Liver (tissue), 9 donors: ENCODE data around the gene BNC2. TPM values are rescaled to one million over a fixed set of nuclear protein-coding genes. Genes with fewer than 3 reads are reported as not detected.
A peak's percentile ranks its signal among the peaks of the same experiment; 100 is the strongest.

ENCODE experiments used
- DNase-seq: peaks from one replicate; pipeline ENCODE4 v3.0.0-alpha.2; 2017; ENCODE audit warnings: low spot score
- H3K27ac ChIP-seq, 2 donors: one replicate each; pipeline ENCODE4 v1.7.0; 2013; ENCODE audit warnings: inconsistent platforms in 2 of 2, low read length in 2 of 2, control low read depth in 1 of 2, low read depth in 1 of 2, mild to moderate bottlenecking in 1 of 2
- H3K27me3 ChIP-seq, 4 donors: one replicate each; pipeline versions ENCODE4 v1.6.1 to v1.7.0; 2013; ENCODE audit warnings: low read length in 3 of 4, inconsistent platforms in 1 of 4, mild to moderate bottlenecking in 1 of 4, moderate library complexity in 1 of 4; ENCODE audit not compliant: control insufficient read depth in 4 of 4, insufficient read depth in 4 of 4
- H3K36me3 ChIP-seq, 4 donors: one replicate each; pipeline versions ENCODE4 v1.6.1 to v1.7.0; 2013; ENCODE audit warnings: low read length in 3 of 4, mild to moderate bottlenecking in 3 of 4, low read depth in 1 of 4, moderate library complexity in 1 of 4; ENCODE audit not compliant: control insufficient read depth in 4 of 4, insufficient read depth in 3 of 4
- H3K4me1 ChIP-seq, 4 donors: one replicate each; pipeline versions ENCODE4 v1.6.1 to v1.7.0; 2013; ENCODE audit warnings: low read length in 3 of 4, mild to moderate bottlenecking in 3 of 4, moderate library complexity in 1 of 4; ENCODE audit not compliant: control insufficient read depth in 4 of 4, insufficient read depth in 4 of 4
- H3K4me3 ChIP-seq, 3 donors: one replicate each; pipeline versions ENCODE4 v1.6.1 to v1.7.0; 2013; ENCODE audit warnings: low read length in 3 of 3, control low read depth in 1 of 3, low read depth in 1 of 3, mild to moderate bottlenecking in 1 of 3
- H3K9ac ChIP-seq, 2 donors: one replicate each; pipeline ENCODE4 v1.7.0; 2013; ENCODE audit warnings: low read length in 2 of 2, mild to moderate bottlenecking in 2 of 2, moderate library complexity in 2 of 2, control low read depth in 1 of 2, low read depth in 1 of 2
- H3K9me3 ChIP-seq, 4 donors: one replicate each; pipeline versions ENCODE4 v1.6.1 to v1.7.0; 2013; ENCODE audit warnings: low read length in 3 of 4; ENCODE audit not compliant: control insufficient read depth in 4 of 4
- ATF3 ChIP-seq: IDR thresholded peaks from 2 replicates; pipeline ENCODE4 v1.6.1; 2016; ENCODE audit warnings: antibody characterized with exemption
- CTCF ChIP-seq: fragments of 150-350 bp; IDR thresholded peaks from 2 replicates; pipeline ENCODE4 v1.5.1; 2017; ENCODE audit warnings: improper control_type of control experiment, low read depth, low read length; ENCODE audit not compliant: missing input control
- EGR1 ChIP-seq, 2 donors: IDR thresholded peaks; 2 replicates each; pipeline ENCODE4 v1.6.1; 2016 to 2018; ENCODE audit warnings: antibody characterized with exemption in 2 of 2, low read depth in 2 of 2
- FOXA1 ChIP-seq: IDR thresholded peaks from 2 replicates; pipeline ENCODE4 v1.6.1; 2016; ENCODE audit warnings: antibody characterized with exemption
- FOXA2 ChIP-seq: IDR thresholded peaks from 2 replicates; pipeline ENCODE4 v1.6.1; 2016; ENCODE audit warnings: antibody characterized with exemption
- GABPA ChIP-seq, 2 donors: IDR thresholded peaks in 1 of 2; conservative IDR thresholded peaks in 1 of 2; 2 replicates each; pipeline ENCODE4 v1.6.1; 2016; ENCODE audit warnings: antibody characterized with exemption in 2 of 2, mild to moderate bottlenecking in 1 of 2, moderate library complexity in 1 of 2
- HNF4A ChIP-seq, 2 donors: conservative IDR thresholded peaks; 2 replicates each; pipeline ENCODE4 v1.6.1; 2016; ENCODE audit warnings: antibody characterized with exemption in 2 of 2, mild to moderate bottlenecking in 2 of 2
- HNF4G ChIP-seq: IDR thresholded peaks from 2 replicates; pipeline ENCODE4 v1.6.1; 2016; ENCODE audit warnings: antibody characterized with exemption
- JUND ChIP-seq, 2 donors: IDR thresholded peaks; 2 replicates each; pipeline ENCODE4 v1.6.1; 2016; ENCODE audit warnings: antibody characterized with exemption in 2 of 2
- MAX ChIP-seq: IDR thresholded peaks from 2 replicates; pipeline ENCODE4 v1.6.1; 2016; ENCODE audit warnings: antibody characterized with exemption
- NR2F2 ChIP-seq: IDR thresholded peaks from 2 replicates; pipeline ENCODE4 v1.6.1; 2016; ENCODE audit warnings: antibody characterized with exemption
- RAD21 ChIP-seq, 2 donors: IDR thresholded peaks; 2 replicates each; pipeline ENCODE4 v1.6.1; 2016; ENCODE audit warnings: antibody characterized with exemption in 2 of 2, mild to moderate bottlenecking in 2 of 2
- REST ChIP-seq: IDR thresholded peaks from 2 replicates; pipeline ENCODE4 v1.6.1; 2016; ENCODE audit warnings: antibody characterized with exemption, mild to moderate bottlenecking
- RXRA ChIP-seq, 2 donors: IDR thresholded peaks; 2 replicates each; pipeline ENCODE4 v1.6.1; 2017 to 2018; ENCODE audit warnings: antibody characterized with exemption in 2 of 2, mild to moderate bottlenecking in 1 of 2
- SP1 ChIP-seq: IDR thresholded peaks from 2 replicates; pipeline ENCODE4 v1.6.1; 2018; ENCODE audit warnings: antibody characterized with exemption, mild to moderate bottlenecking
- TAF1 ChIP-seq: conservative IDR thresholded peaks from 2 replicates; pipeline ENCODE4 v1.6.1; 2016; ENCODE audit warnings: antibody characterized with exemption, mild to moderate bottlenecking
- YY1 ChIP-seq: IDR thresholded peaks from 2 replicates; pipeline ENCODE4 v1.6.1; 2016; ENCODE audit warnings: antibody characterized with exemption, mild to moderate bottlenecking
- ZBTB33 ChIP-seq: IDR thresholded peaks from 2 replicates; pipeline ENCODE4 v1.6.1; 2016; ENCODE audit warnings: antibody characterized with exemption
- WGBS: extraction: QIAGEN DNeasy Blood & Tissue Kit; methylation state at CpG from one replicate; pipeline ENCODE4 v1.1.7; 2013; 5-methylcytosine and 5-hydroxymethylcytosine counted together
- polyA plus RNA-seq, 2 donors: library from polyadenylated mRNA; stranded (reverse) in 1 of 2; unstranded in 1 of 2; fragments of 200-250 nt in 1 of 2; fragments of >200 nt in 1 of 2; fragmentation: Nextera tagmentation in 1 of 2; extraction: Ambion mirVana in 1 of 2; gene quantifications; one replicate each; pipeline versions ENCODE4 v1.2.1 to v1.2.3, GENCODE V29; 2013 to 2015
- total RNA-seq, 2 donors: library from RNA; depleted of rRNA; stranded (reverse); fragments of >200 nt; gene quantifications; one replicate each; pipeline ENCODE4 v1.2.3, GENCODE V29; 2014
- donor health status: healthy.
- donor health status: healthy.
- donor health status: healthy.
- donor health status: healthy.
- donor health status: healthy.

The BNC2 gene
- total and polyA plus RNA-seq, 4 donors = 0.07 to 0.67 (median 0.08) TPM

- WGBS = 60% methylated on average over 12 of the region's 12 CpGs
- no peak for DNase-seq
- H3K4me1 ChIP-seq = no peaks in the 10 kb centered on the region
- H3K27ac ChIP-seq = peak overlapping the region; percentile 54 to 71
- no peak overlapping the region for H3K4me3 ChIP-seq
- H3K27me3 ChIP-seq = peaks cover 0 to 3% (median 0%) of the 10 kb centered on the region in 4 donors
- no peak overlapping the region for H3K9ac ChIP-seq
- TF ChIP-seq FOXA2 = no peak
- no peak for TF ChIP-seq ATF3
- no peak for TF ChIP-seq EGR1 (IDR thresholded peaks at IDR 0.05; ENCODE audit: low read depth in 2 of 2)
- no peak for TF ChIP-seq ZBTB33
- no peak for TF ChIP-seq RXRA (IDR thresholded peaks at IDR 0.05)
- TF ChIP-seq YY1 = no peak
- no peak for TF ChIP-seq TAF1
- TF ChIP-seq SP1 = no peak
- TF ChIP-seq FOXA1 = no peak
- TF ChIP-seq MAX = no peak
- no peak for TF ChIP-seq NR2F2
- H3K9me3 ChIP-seq = no peaks in the 10 kb centered on the region
- no peaks in the 10 kb centered on the region for H3K36me3 ChIP-seq
These were observed 166.1 kb downstream of the BNC2 start for GRCh38 chr9:16704116-16705110.

- Histone ChIP-seq H3K9ac (no peak overlapping the region), H3K9me3 (no peaks in the 10 kb centered on the region), H3K4me3 (no peak overlapping the region), H3K27me3 (no peaks in the 10 kb centered on the region), H3K36me3 (no peaks in the 10 kb centered on the region), H3K27ac (no peak overlapping the region), H3K4me1 (no peaks in the 10 kb centered on the region)
- WGBS = 46% methylated on average over 2 of the region's 2 CpGs
- DNase-seq = no peak
- no peak for TF ChIP-seq NR2F2
- TF ChIP-seq EGR1 (IDR thresholded peaks at IDR 0.05; ENCODE audit: low read depth in 2 of 2) = no peak
- TF ChIP-seq CTCF = no peak
- TF ChIP-seq SP1 = no peak
- TF ChIP-seq ZBTB33 = no peak
- TF ChIP-seq HNF4A (conservative IDR thresholded peaks at IDR 0.05) = no peak
- no peak for TF ChIP-seq RXRA (IDR thresholded peaks at IDR 0.05)
- no peak for TF ChIP-seq FOXA1
- no peak for TF ChIP-seq YY1
- no peak for TF ChIP-seq JUND (IDR thresholded peaks at IDR 0.05)
- no peak for TF ChIP-seq RAD21 (IDR thresholded peaks at IDR 0.05)
- TF ChIP-seq HNF4G = no peak
- no peak for TF ChIP-seq GABPA (IDR thresholded peaks at IDR 0.05 in 1 of 2, conservative IDR thresholded peaks at IDR 0.05 in 1 of 2)
- TF ChIP-seq MAX = no peak
- no peak for TF ChIP-seq REST
- TF ChIP-seq ATF3 = no peak
- no peak for TF ChIP-seq TAF1
- TF ChIP-seq FOXA2 = no peak
These were observed 169.1 kb downstream of the BNC2 start for GRCh38 chr9:16701347-16701746.
